HG02852 (cell line): ENCODE measurements around the gene ADK.
A peak's percentile ranks its signal among the peaks of the same experiment; 100 is the strongest.
"Not testable (repeated sequence)": the region's sequence is repeated elsewhere in the genome, so short reads cannot be mapped to it uniquely, and the experiment has no call there.

ENCODE experiments used
- ATAC-seq: cut with Tn5 transposase; IDR thresholded peaks from one replicate; pipeline ENCODE4 v1.9.1; 2021; ENCODE audit warnings: mild to moderate bottlenecking, moderate library complexity; ENCODE audit not compliant: unreplicated experiment

The ADK gene

GRCh38 chr10:74150990-74151878 is at the start of gene ADK:
Gene ADK (plus strand): TSS chr10:74151221. CDS start chr10:74151279, 58 bp downstream.
- ATAC-seq = peak; percentile 87

- ATAC-seq = no peak
Measured at GRCh38 chr10:74103560-74104258, 47.3 kb upstream of the ADK start.

DNA sequence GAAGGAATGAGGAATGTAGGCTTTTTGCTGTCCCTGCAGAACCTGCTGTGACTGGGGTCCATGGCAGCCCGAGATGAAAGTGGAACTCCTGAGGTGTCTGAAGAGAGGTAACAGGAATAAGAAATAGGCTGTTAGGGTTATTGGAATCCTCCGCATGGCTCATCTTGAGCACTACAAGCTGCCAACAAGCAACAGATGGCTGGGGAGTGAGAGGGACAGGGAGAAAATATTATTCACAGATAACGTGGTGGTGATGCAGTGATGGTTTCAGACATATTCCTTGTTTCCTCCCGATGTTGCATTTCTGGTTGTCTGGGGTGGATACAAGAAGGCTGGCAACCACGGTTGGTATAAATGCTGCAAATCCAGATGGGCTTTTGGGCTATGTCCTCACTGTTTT is 46.5 kb upstream of the ADK start:
- ATAC-seq = no peak

GRCh38 chr10:74104996-74105395 is 46.0 kb upstream of the ADK start:
- ATAC-seq = no peak

GRCh38 chr10:74107391-74107790 is 43.6 kb upstream of the ADK start:
- ATAC-seq = no peak

- ATAC-seq = no peak
Measured at GRCh38 chr10:74109452-74109851, 41.6 kb upstream of the ADK start.

GRCh38 chr10:74110120-74110519 is 40.9 kb upstream of the ADK start:
- ATAC-seq = no peak

DNA sequence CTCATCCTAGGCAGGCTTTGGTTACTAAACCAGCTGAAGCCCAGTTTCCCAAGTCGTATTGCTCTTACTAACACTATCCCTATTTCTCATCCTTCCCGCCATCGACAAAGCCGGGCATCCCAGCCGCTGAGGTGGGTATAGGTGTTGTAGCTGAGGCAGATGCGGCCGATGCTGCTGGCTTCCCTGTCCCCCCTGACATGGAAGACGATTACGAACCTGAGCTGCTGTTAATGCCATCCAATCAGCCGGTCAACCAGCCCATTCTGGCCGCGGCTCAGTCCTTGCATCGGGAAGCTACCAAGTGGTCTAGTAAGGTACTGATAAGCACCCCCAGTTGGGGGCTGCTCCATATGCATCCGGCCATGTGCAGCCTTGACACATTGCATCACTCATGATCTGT is 39.2 kb upstream of the ADK start:
- ATAC-seq = no peak

DNA sequence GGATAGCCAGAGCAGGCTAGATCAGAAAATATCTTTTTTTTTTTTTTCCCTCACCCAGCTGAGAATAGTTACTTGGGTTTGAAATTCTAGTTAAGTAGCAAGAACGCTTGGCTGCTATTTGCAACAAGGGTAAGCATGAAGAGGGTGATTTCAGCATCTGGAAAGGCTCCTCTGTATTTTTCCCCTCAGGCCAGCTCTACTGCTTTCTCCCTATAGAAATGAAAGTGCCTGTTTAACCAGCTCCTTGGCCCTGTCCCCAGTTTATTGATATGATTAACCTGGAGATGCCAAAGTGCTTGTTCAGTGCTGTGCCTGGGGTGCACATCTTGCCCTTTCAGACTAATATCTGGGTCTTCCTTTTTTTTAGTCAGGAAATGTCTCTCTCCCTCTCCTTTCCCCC is 37.5 kb upstream of the ADK start:
- ATAC-seq = no peak

- ATAC-seq = no peak
Measured at GRCh38 chr10:74114041-74114448, 37.0 kb upstream of the ADK start.

DNA sequence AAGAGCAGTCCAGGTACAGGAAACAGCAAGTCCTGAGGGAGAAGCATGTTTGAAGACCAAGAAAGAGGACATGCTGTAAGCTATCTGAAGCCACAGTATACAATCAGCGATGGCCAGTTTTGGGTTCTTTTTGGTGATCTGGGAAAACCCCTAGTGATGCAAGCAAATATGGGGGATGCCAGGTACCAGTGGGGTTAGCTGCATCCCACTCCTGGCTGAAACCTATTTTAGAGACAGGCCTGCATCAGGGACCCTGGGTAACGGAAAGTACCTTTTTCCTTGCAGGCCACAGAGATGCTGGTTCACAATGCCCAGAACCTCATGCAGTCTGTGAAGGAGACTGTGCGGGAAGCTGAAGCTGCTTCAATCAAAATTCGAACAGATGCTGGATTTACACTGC is 33.3 kb upstream of the ADK start:
- ATAC-seq = no peak

- ATAC-seq = no peak
Measured at GRCh38 chr10:74118804-74119203, 32.2 kb upstream of the ADK start.

DNA sequence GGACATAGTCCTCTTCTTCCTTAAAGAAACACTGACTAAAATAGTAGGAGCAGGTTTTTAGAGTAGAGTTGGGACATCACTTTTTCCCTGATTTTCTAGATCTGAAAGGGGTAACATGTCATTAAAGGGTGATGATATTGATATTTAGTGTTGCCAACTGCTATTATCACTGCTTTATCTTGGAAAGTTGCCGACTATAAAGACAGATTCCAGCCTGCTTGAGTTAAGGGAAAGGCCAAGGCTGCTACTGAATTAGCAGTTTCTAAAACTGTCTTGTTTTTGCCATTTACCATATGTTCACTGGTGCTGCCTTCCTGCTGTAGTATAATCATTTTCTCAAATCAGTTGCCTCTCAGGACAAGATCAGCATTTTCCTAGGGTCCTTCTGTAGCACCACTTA is 30.1 kb upstream of the ADK start:
- no peak for ATAC-seq

DNA sequence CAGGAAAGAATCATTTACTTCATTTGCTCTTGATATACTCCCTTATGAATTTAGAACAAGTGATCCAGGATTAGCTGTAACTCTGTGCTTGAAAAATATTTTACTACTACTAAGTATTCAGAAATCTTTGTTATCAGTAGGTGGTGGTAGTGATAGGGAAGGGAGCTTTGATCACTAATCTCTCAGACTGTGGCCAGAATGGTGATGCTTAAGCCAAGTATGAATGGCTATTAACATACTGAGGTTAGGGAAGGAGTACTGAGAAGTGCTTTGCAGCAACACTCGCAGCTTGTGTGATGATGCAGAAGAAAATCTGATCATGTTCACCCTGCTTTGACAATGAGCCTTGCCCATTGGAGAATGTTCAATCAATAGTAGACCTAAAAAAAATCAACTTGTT is 29.7 kb upstream of the ADK start:
- no peak for ATAC-seq

GRCh38 chr10:74122060-74122459 is 29.0 kb upstream of the ADK start:
- ATAC-seq = no peak

DNA sequence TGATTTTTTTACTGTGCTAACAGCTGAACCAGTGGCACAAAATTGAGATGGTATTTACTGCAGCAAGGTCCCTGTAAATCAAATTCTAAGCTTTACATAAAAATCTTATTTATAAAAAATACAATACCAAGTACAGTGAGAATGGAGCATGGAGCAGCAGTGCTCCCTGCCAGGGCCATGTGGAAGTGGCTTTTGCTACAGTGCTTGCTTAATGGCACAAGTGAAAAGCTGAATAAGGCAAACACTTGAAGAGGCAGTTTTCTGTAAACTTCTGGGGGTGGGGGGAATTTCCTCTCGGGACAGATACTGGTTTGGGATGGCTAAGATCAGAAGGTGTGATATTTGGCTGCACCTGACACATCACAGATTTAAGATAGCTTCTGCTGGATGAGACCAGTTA is 27.9 kb upstream of the ADK start:
- ATAC-seq = no peak

DNA sequence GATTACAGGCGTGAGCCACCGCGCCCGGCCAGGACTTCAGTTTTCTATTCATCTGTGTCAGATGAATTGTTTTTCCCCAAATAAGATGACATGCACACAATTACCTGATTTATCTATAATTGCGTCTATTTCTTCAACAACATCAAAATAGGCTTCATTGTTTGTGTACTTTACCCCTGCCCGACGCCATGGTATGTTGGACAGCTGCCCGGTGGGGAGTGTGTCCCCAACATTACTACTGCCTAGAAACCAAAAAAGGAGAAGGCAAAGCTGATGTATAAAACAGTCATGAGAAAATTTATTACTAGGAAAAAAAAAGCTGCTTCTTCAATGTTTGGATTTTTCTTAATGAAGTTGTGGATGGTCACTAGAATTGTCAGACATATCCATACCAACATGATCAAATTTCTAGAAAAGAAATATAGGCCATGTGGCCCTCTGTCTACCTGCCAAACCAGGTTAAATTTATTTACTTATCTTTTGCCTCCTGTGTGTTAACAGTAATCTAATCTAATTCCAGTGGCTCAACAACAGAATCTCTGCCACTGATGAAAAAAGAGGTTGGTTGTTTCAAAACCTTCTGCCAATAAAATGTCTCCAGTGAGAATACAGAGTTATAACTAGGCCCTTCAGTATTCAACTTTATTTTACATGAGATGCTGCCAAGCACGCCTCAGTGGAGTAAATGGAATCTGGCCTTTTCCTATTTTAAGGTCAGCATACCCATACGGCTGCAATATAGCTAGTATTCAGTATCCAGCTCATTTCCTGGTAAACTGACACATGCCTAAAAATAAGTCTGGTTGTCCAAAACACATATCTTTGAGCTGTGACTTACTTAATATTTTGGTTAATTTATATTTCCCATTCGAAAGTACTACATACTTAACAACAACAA is 16.8 kb upstream of the ADK start:
- no peak for ATAC-seq

DNA sequence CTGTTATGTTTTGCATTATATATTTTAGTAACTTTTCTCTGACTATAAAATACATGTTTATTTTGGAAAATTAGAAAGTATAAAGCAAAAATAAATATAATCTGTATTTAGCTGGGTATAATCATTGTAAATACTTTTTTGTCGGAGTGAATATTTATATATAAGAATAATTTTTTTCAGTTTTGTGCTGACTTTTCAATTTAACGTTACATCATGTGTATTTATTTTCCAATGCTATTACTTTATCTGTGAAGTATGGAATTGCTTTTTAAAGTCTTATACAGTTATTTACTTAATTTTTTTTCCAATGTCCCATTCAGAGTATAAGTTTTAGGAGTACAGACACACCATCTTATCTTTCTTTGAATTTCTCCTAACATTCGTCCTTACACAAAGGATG is 15.6 kb upstream of the ADK start:
- ATAC-seq = no peak

DNA sequence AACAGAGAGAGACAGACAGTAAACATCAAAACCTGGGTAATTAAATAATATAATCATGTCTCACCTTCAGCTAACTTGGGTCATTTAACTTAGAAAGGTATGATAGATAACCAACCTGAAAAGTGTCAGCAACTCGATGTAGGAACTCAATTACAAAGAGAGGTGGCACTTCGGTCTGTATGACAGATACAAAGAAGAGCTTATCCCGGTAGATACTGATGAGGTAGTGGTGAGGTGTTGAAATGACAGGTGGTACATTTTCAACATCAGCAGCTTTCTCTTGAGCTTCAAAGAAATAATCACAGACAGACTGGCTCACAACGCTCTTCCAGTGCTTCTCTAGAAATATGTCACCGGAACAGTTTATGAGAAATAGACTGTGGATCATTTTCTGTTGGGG is 13.0 kb upstream of the ADK start:
- ATAC-seq = no peak

- ATAC-seq = not testable (repeated sequence)
Measured at GRCh38 chr10:74138596-74138995, 12.4 kb upstream of the ADK start.

DNA sequence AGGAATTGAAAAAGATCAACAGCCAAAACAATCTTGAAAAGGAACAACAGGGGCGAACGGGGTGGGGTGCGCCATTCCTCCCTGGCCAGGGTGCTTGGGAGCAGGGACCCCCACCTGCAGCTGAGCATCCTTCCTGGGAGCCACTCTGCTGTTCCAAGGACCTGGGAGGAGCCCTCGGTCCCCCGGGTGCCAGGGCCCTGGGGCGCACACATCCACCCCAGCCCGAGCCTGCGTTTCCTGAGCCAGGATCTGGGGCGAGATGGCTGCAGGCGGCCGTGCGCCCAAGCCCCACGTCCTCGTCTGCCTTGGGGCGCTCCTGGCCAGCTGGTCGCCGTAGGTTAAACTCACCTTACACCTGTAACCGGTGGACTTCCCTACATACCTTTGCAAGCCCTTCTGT is 11.0 kb upstream of the ADK start:
- no peak for ATAC-seq
